KG1 (cell line): ENCODE measurements around the gene GALNT10.

Source experiments
- DNase-seq: peaks from one replicate; lab custom pipeline; 2025; lab: John Stamatoyannopoulos, UW

GALNT10 gene

DNA sequence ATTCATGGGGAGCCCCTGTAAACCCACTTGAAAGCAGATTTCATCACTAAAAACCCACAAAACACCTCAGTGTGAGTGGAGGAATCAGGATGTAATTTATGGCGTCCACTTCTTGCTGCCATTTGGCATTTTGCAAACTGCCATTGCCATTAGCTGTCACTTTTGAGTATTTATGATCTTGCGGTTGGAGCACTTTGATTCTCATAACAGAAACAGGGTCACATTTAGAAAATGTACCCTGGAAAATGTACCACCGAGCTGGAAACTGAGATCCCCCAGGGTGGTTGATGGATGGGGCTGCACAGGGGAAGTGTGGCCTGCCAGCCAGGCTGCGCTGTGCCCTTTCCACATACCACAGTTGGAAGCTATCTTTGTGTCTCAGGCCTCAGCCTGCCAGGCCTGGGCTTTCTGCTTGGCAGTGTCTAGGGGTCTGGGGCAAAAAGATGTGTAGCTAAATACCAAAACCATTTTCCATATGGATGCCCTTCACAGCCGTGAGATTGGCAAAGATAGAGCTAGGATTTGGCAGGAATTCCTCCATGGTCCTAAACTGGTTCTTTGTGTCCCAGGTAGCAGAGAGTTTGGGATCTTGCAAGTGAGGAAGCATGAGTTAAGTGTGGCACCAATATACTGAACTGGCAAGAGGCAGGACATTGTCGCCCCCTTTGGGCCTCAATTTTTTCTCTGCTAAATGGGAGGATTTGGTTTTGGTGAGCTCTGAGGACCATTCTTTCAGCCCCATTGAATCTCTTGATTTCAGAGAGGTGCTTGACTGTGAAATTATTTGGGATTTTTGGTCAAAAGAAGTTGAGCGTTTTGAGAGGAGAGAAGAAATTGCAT lies 46.2 kb downstream of the GALNT10 start:
- DNase-seq, result no peak

DNA sequence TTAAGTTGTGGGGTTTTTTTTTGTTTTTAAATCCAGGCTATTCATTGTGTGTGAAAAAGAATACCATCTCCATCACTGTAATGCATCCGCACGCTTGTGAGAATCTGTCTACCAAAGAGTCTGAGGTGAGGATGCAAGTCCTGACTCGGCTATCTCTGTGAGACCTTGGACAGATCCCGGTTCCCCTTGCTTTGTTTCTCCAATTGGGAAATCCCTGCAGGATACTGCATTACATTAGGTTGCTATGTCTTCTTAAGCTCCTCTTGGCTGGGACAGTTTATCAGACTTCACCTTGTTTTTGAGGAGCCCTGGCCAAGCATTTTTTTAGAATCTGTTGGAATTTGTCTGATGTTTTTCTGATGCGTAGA lies 46.8 kb downstream of the GALNT10 start:
- DNase-seq, result no peak

DNA sequence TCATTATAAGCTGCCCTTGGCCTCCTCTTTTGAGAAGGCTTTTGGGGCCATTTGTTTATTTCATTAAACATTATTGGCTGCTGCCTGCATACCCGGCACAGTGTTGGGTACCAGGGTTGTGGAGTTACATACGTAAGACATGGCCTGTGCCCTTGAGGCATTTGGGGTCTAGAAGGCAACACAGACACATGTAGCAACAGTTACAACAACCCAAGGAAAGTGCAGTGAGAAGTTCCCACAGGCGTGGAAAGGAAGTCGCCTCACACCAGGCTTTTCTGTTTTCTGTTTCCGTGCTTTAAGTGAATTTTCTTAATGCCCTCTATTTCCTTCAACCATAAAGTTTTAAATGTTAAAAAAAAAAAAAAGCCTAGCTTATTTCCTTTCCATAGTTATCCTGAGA lies 47.4 kb downstream of the GALNT10 start:
- DNase-seq, result no peak

DNA sequence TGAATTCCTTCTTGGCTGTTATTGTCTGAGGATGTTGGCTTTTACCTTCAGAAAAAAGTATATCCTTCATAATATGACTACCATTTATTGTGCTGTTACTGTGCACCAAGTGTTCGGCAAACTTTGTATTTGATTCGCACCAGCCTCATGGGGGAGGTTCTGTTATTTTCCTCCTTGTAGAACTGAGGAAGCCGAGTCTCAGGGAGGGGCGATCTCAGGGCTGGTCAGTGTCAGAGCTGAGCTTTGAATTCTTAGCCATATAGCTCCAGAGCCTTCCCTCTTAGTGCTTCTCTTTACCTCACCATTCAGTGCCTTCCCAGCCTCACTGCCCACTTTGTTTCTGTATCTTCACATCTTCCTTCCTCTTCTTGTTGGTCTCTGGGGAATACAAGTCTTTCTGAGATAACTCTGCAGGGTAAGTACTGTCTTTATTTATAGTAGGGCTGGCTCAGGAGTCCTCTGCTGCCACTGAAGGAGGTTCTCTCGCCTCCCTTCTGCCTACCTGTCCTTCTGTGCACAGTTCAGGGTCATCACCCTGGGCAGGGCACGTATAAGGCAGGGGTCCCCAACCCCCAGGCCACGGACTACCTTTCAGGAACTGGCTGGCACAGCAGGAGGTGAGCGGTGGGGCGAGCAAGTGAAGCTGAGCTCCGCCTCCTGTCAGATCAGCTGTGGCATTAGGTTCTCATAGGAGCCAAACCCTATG lies 48.4 kb downstream of the GALNT10 start:
- no peak for DNase-seq

DNA sequence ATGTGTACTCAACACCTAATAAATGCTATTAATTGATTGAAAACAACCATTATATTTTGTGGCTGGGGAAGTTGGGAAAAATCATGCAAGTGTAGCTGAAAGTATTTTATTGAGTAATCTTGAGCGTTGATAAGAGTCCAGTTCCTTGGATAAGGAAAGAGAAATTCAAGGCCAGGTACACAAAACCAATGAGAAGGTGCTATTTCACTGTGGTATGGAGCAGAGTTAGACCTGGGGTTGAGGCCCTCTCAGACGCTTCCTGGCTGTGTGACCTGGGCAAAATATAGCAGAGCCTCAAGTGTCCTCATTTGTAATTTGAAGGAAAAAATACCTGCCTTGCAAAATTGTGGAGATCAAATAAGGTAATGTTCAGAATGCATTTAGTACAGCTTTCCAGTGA lies 50.1 kb downstream of the GALNT10 start:
- DNase-seq, result no peak

DNA sequence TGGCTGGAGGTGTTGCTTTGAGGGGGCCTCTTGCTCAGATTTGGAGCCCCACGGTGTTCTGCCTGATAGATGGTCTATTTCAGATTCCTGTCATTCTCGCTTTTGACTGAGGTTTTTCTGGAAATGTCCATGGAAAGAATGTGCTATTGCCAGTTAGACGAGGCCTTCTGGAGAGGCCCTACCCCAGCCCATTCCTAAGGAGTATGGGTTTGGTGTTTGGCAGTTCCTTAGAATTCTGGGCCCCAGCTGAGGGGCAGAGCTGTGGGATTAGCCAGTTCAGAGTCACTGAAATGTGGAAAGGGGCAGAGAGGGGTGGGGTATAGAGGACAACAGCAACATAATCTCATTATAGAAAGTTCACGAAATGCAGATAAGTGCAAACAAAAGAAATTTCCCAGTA lies 50.5 kb downstream of the GALNT10 start:
- DNase-seq, result no peak

DNA sequence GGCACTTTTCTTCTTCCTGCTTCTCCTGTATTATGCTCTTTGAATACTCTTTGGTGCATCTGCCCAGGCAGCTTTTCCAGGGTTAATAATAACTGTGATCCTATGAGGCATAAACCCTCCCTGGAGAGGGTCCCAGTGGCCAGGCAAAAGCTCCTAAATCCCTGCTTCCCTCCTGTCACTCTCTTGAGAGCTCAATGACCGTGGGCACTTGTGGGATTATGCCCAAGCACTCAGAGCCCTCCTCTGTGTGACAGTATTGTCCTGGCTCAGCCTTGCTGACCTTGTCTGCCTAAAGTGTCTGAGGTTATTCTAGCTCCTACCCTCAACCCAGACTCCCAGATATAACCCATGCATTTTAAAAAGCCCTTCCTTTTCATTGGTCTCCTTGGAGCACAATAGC lies 51.9 kb downstream of the GALNT10 start:
- no peak for DNase-seq

DNA sequence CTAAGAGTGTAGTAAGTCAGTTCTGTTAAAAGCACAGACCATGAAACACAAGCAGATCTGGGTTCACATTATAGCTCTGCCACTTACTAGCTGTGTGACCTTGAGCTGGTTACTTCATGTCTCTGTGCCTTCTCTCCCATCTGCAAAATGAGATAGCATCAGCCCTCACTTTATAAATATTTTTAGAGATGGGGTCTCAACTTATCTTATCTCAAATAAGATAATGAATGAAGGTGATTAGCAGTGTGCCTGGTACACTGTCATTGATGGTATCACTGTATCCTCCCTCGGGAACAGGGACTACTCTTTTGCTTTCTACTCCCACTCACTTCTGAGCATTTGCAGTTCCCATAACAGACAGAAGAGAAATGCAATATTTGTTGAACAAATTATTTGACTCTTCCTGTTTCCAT lies 52.4 kb downstream of the GALNT10 start:
- DNase-seq, result no peak

DNA sequence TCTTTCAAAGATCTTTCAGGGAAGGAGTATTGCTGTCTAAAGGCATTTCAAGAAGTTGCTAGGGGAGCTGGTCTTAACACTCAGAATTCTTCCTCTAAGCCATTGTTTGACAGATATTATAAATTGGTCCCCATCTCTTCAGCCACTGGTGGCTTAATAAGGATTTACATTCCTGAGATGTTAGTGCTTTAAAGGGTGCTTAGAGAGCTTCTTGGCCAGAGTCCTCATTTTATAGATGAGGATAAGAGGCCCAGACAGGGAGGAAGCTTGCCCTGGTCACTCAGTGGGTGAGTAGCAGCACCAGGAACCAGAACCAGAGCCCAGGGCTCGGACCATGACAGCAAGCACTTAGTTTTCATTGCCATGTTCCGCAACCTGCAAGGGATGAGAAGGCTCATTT lies 53.2 kb downstream of the GALNT10 start:
- no peak for DNase-seq

DNA sequence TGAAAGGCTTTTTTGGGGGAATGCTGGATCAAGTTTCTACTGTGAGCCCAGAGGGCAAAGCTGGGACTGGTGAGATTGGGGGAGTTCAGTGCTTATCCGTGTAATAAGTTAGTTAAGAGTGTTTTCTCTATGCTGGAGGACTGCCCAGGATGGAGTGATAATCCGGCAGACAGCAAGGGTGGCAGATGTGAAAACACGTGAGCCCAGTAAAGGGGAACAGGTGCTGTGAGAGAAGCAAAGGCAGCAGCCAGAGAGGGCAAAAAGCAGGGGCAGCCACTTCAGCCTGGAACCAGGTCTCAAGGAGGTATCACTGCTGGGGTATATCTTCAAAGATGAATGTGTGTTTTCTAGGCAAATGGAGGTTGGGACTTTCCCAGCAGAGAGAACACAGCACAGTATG lies 53.9 kb downstream of the GALNT10 start:
- no peak for DNase-seq

DNA sequence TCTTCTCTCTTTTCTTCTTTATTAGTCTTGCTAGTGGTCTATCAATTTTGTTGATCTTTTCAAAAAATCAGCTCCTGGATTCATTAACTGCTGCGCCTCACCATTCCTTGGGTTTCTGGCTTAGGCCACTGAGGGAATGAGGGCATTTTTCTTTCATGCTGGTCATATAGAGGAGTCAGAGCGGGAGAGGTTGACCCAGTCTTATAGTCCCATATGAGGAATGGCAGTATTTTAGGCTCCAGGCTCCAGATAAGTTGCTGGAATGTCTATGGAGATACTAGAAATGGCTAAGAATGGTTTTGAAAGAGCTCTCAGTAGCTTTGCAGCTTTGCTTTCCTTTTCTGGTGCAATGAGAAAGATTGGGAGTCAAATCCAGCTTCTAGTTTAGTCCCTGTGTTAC lies 58.2 kb downstream of the GALNT10 start:
- DNase-seq, result no peak

DNA sequence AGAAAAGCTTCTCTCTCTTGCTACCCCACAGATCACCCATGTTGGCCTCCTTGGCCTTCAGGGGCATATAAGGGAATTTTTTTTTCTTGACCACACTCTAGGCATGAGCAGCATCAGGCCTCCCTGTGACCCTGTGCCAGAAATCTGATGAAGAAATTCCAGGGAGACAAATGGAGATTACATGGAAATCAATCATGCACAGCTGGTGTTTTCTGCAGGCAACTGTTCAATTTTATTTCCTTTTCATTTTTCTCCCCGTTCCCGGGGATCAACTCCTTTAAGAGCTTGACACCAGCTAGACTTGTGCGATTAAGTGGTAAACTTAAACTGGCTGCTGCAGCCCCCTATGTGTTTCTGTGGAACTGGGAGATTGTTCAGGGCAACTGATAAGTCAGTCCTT lies 59.3 kb downstream of the GALNT10 start:
- DNase-seq, result no peak

DNA sequence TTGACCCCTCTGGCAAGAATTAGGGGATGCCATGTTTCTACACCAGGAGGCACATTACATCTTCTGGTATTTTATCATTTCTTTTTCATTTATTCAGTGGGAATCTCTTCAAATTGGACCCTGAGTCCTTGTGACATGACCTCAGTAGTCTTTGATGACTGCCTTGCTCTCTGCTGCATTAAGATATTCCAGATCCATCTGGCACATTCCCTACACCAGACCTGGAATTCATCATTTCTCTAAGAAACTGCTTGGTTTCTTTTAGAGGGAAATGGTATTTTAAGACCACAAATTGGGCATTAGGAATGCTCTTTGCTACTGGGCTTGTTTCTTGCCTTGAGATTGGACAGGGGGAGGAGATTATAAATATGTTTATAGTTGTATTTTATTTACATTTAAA lies 61.0 kb downstream of the GALNT10 start:
- no peak for DNase-seq

DNA sequence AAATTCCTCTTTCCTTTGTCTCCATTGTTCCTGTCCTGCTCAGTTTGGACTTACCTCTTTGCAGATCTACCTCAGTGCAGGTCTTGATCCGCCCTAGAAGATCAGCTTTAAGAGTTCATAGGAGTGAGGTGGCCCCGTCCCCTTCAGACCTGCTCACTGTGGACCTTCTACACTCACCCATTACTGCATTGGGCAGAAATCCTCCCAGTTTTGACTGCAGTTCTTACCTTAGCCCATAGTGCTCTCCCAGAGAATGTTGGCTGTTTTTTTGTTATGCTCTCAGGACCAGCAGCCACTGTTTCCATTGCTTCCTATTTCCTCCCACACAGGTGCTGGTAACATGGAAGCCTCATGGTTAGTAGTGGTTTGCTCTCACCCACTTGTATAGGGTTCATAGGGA lies 63.3 kb downstream of the GALNT10 start:
- no peak for DNase-seq

DNA sequence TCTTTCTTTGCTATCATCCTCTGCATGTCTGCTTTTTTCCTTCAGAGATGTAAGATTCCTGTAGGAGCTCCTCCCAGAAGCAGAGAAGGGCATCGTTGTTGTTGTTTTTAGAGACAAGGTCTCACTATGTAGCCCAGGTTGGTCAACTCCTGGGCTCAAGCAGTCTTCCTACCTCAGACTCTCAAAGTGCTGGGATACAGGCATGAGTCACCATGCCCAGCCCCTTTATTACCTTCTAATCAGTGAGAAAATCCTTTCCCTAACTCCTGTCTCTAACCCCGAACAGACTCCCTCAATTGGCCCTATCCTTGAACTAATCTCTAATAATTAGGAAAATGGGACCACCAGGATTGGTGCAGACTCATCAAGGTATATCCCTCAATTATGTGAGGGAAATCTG lies 64.4 kb downstream of the GALNT10 start:
- DNase-seq, result no peak

DNA sequence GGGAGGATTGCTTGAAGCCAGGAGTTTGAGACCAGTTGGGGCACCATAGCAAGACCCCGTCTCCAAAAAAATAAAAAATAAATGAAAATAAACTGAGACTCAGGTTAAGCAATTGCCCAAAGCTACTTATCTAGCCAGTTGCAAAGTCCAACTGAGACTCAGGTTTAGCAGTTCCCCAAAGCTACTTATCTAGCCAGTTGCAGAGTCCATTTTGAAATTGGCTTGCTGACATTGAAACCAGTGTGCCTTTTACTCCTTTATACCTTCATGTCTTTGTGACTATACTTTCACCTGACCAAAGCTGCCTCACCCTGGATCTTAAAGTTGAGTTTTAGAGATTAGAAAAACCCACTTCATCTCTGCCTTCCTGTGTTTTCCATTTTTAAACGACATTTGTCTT lies 66.5 kb downstream of the GALNT10 start:
- DNase-seq, result no peak

DNA sequence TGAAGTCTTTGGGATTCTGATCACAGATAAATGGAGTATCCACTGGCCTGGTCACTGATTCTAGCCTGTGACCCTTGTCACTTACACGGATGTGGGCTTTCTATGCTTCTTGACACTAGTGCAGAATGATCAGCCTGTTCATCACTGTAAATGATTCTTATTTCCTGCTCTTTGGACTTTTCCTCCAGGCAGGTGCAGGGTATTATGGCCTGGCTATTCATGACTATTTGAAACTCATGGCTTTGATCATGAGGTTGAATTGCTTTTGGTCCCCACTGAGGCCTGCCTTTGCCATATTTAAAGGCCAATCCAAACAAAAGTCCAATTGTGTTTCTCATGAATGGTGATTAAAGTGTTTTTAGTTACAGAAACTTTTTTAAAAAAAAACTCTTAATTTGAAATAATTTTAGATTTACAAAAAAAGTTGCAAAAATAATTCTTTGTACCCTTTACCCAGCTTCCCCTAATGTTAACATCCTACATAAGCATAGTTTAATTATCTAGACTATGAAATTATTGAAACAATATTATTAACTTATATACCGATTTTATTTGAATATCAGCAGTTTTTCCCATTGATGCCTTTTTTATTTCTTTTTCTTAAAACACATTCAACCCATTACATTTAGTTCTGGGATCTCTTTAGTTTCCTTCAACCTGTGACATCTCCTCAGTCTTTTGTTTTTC lies 68.1 kb downstream of the GALNT10 start:
- no peak for DNase-seq

DNA sequence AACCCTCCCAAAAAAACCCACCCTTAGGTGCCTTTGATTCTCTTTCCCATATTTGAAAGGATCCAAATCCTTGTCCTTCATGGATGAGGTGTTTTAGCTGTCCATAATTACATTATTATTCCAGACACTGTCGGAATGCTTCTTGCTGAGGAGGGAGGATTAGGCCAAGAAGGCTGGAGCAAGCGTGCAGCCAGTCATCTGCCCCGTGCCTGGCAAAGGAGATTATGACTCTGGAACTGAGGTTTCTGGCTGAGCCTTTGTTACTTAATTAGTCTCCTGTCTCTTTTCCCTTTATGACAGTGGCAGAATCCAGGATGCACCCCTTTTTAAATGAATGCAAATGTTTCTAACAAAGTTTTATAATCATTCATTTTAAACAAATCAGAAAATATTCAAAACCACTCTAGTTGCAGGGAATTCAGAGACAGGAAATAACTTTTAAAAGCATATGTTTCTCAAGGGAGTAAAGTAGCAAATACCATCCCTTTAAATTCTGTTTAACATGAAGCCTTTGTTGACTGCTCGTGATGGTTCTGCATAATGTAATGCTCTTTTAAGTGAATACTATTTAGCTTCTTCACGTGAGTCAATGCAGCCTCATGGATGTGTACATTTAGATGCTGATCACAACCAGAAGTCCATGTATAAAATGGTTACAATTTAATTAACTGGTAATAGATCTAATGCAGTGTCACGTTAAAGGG lies 69.8 kb downstream of the GALNT10 start:
- no peak for DNase-seq

DNA sequence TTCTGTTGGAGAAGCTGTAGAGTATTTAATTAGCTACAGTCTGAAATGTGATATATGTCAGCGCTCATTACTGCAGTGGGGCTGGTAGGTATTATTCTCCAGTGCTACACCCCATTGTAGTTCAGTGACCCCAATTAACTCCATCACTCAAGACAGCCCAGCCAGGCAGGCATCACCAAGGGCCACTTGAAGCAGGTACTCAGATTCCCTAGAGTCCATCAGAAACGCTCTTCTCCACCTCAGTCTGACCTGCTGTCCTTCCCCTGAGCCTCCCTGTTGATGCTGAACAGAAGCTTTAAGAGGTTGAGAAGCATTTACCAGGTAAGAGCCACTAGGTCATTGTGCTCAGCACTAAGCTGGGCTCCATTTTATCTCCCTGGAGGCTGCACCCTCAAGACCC lies 71.8 kb downstream of the GALNT10 start:
- DNase-seq, result no peak

DNA sequence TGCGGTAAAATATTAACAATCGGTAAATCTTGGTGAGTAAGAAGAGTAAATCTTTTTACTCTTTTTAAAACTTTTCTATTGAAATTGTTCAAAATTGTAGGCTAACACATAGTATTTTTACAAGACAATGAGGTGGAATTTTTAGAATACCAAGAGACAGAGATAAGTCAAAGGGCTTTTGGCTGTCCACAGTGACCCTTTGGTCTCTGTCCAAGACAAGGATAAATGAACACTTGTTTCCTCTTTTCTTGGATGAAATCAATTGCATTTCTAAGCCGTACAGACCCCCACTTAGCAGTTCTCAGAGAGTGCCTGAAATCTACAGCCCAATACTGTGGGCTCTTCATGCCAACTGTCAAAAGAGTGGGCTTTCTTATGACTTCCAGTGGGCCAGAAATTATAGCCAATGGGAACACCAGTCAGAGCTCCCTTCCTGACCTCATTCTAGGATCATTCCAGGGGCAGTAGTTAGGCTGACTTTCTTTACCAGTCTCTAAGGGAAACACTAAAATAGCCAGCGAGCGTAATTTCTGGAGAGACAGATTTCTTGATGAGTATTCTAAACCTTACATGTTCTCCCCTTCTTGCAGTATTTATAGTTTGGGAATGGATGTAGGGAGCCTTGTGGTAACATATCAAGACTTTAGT lies 74.1 kb downstream of the GALNT10 start:
- no peak for DNase-seq

DNA sequence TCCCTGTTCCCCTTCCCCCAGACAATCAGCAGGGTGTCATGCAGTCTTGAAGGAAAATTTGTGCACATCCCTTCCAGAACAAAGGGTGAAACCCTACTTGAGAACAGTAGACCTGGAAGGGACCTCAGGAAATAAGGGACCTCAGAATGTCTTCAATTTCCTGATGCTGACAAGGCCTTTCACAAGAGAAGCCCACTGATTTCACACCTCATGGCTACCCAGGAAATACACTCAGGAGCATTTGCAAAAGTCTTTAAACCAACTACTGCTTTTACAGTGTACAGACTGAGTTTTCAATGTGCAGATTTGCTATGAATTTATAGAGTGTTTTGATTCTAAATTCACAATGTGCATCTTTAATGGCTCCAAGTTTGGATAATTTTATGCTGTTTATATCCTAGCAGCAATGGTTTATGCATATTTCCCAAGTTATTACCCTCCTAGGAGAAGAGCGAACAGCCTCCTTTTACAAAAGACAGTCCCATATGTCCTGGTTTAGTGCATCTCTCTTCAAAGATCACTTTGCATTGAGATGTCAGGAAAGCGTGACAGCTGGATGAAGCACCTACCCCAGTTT lies 74.8 kb downstream of the GALNT10 start:
- DNase-seq, result no peak

DNA sequence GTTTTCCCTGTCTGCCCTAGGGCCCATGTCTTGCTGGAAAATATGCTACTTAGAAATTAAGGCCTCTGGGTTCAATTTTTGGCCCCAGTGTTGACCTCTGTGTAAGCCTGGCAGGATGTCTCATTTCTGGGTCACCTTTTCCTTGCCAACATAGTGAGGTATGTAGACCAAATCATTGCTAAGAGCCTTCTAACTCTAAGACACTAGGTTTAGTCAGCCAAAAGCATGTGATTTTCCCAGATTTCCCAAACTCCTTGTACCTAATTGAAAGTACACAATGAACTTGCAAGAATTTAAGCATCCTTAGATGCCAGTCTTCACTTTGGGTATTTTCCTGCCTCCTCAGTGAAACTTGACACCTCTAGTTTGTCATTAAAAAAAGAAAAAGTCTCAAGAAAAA lies 77.0 kb downstream of the GALNT10 start:
- no peak for DNase-seq
